Panc1 (cell line): ENCODE measurements around the gene PSMB8.

Source experiments
- CTCF ChIP-seq: fragments of 450-650 bp; IDR thresholded peaks from 2 replicates; pipeline ENCODE4 v1.5.1; 2017; ENCODE audit warnings: mild to moderate bottlenecking
- POLR2AphosphoS5 ChIP-seq: IDR thresholded peaks from 2 replicates; pipeline ENCODE4 v1.6.1; 2012; ENCODE audit warnings: mild to moderate bottlenecking, low read depth, low read length, moderate library complexity
- REST ChIP-seq, 2 experiments: IDR thresholded peaks; 2 replicates each; pipeline ENCODE4 v1.6.1; 2011 to 2012; ENCODE audit warnings: low read depth in 2 of 2, control low read depth in 1 of 2, low read length in 1 of 2, mild to moderate bottlenecking in 1 of 2, moderate library complexity in 1 of 2; ENCODE audit not compliant: insufficient read depth in 1 of 2
- TCF7L2 ChIP-seq: IDR thresholded peaks from 2 replicates; pipeline ENCODE4 v1.6.1; 2011; ENCODE audit warnings: mild to moderate bottlenecking, low read depth, low read length, inconsistent platforms

GRCh38 chr6:32847004-32847403 lies 3.2 kb upstream of the PSMB8 start:
- TF ChIP-seq POLR2AphosphoS5 (no peak), CTCF (no peak), TCF7L2 (no peak), REST (IDR thresholded peaks at IDR 0.05; ENCODE audit: insufficient read depth in 1 of 2, low read depth in 2 of 2, low read length in 1 of 2) (no peak)
